Ascending aorta (tissue), 2 donors: ENCODE measurements around the gene FXYD6. TPM values are rescaled to one million over a fixed set of nuclear protein-coding genes. Genes with fewer than 3 reads are reported as not detected.
A peak's percentile ranks its signal among the peaks of the same experiment; 100 is the strongest.

Experiments used
- DNase-seq, 2 donors: peaks; one replicate each; pipeline ENCODE4 v3.0.0-alpha.2; 2019; ENCODE audit warnings: low spot score in 2 of 2
- H3K27ac ChIP-seq, 2 donors: fragments of 200-600 bp; sonication (generic); one replicate each; pipeline ENCODE4 v1.5.1; 2016 to 2017; ENCODE audit warnings: mild to moderate bottlenecking in 1 of 2
- H3K27me3 ChIP-seq: fragments of 200-600 bp; sonication (generic); one replicate; pipeline ENCODE4 v1.5.1; 2017
- H3K36me3 ChIP-seq, 2 donors: fragments of 200-600 bp; sonication (generic); one replicate each; pipeline ENCODE4 v1.5.1; 2016
- H3K4me1 ChIP-seq, 2 donors: fragments of 200-600 bp; sonication (generic); one replicate each; pipeline ENCODE4 v1.5.1; 2016 to 2017; ENCODE audit warnings: mild to moderate bottlenecking in 1 of 2
- H3K4me3 ChIP-seq, 2 donors: fragments of 200-600 bp; sonication (generic); one replicate each; pipeline ENCODE4 v1.5.1; 2016 to 2017; ENCODE audit warnings: mild to moderate bottlenecking in 1 of 2
- H3K9me3 ChIP-seq, 2 donors: fragments of 200-600 bp; sonication (generic); one replicate each; pipeline ENCODE4 v1.5.1; 2016
- intact Hi-C: fragments of 100-400 bp; cut with DNase I; formaldehyde crosslinking; loops from one replicate; pipeline ENCODE4 v1.15.1; 2023
- total RNA-seq: library from RNA; depleted of rRNA; stranded (reverse); fragments of >200 nt; gene quantifications from one replicate; pipeline ENCODE4 v1.1.0, GENCODE V29; 2016
- TF ChIP-seq, protein P1 (sequence below), 3 experiments: fragments of 200-600 bp in 2 of 3; fragments of 450-650 bp in 1 of 3; sonication (generic) in 2 of 3; IDR thresholded peaks; one replicate each; pipeline ENCODE4 v1.5.1; 2016 to 2019; ENCODE audit warnings: antibody characterized with exemption in 3 of 3, mild to moderate bottlenecking in 1 of 3, moderate library complexity in 1 of 3

The FXYD6 gene
- total RNA-seq, 1 donor from 2014 or later, result 16.4 TPM

- peak overlapping the region; percentile 21 to 65 for H3K27ac ChIP-seq
- H3K36me3 ChIP-seq, result no peaks in the 10 kb centered on the region
- H3K9me3 ChIP-seq, result no peaks in the 10 kb centered on the region
- H3K4me1 ChIP-seq, result no peaks in the 10 kb centered on the region
- TF ChIP-seq, protein P1, sequence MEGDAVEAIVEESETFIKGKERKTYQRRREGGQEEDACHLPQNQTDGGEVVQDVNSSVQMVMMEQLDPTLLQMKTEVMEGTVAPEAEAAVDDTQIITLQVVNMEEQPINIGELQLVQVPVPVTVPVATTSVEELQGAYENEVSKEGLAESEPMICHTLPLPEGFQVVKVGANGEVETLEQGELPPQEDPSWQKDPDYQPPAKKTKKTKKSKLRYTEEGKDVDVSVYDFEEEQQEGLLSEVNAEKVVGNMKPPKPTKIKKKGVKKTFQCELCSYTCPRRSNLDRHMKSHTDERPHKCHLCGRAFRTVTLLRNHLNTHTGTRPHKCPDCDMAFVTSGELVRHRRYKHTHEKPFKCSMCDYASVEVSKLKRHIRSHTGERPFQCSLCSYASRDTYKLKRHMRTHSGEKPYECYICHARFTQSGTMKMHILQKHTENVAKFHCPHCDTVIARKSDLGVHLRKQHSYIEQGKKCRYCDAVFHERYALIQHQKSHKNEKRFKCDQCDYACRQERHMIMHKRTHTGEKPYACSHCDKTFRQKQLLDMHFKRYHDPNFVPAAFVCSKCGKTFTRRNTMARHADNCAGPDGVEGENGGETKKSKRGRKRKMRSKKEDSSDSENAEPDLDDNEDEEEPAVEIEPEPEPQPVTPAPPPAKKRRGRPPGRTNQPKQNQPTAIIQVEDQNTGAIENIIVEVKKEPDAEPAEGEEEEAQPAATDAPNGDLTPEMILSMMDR (IDR thresholded peaks at IDR 0.05), result peak in 1 of 3 experiments; percentile 7
- intact Hi-C loops, result no loop called here
- H3K27me3 ChIP-seq, result no peaks in the 10 kb centered on the region
- H3K4me3 ChIP-seq, result no peak overlapping the region
- no peak for DNase-seq
These were observed 53.0 kb downstream of the FXYD6 start for GRCh38 chr11:117823294-117823945.

- no peak for DNase-seq
- H3K27ac ChIP-seq, result no peak overlapping the region
- TF ChIP-seq, protein P1 (IDR thresholded peaks at IDR 0.05), result peak; percentile 9 to 32 (median 27)
These were observed 54.1 kb downstream of the FXYD6 start for GRCh38 chr11:117822074-117823033.

DNA sequence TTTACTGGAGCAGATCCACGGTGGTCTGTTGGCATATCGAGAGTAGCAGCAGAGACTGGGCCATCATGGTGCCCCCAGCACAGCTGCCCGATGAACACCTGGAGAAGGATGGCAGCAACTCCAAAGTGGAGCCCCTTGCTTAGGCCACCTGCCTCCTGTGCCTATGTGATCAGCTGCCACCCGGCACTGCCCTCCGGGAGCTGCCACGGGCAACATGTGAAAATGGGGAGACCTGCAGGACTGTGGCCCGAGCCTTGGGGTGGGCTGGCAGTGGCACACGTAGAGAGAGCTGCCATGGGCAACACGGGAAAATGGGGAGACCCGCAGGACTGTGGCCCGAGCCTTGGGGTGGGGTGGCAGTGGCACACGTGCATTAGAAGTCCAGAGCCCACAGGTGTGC is 55.0 kb downstream of the FXYD6 start:
- Histone ChIP-seq H3K27me3 (no peaks in the 10 kb centered on the region), H3K9me3 (no peaks in the 10 kb centered on the region), H3K27ac (no peak overlapping the region), H3K4me1 (no peaks in the 10 kb centered on the region), H3K4me3 (no peak overlapping the region), H3K36me3 (no peaks in the 10 kb centered on the region)
- TF ChIP-seq, protein P1 (IDR thresholded peaks at IDR 0.05), result no peak
- DNase-seq, result no peak
- intact Hi-C loops, result no loop called here

More at GRCh38 chr11:117822074-117823033, 54.1 kb downstream of the FXYD6 start:
- intact Hi-C loops, result no loop called here
- Histone ChIP-seq H3K4me3 (no peak overlapping the region), H3K36me3 (no peaks in the 10 kb centered on the region), H3K9me3 (no peaks in the 10 kb centered on the region), H3K27me3 (no peaks in the 10 kb centered on the region), H3K4me1 (no peaks in the 10 kb centered on the region)

DNA sequence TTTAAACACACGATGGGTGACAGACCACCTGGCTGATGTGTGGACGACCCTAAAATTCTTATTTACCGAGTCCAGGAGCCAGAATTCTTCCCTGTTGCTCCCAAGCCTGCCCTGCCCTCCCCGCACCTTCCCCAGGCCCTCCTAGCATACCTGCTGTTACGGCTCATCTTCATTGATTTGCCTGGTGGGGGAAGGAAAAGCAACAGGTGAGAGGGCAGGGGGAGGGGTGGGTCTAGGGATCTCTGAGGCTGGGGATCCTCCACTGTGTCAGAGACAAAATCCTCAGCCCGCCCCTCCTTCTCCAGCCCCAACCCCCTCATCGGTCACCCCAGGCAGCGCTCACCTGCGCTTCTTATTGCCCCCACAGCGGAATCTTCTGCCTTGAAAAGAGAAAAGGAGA is 55.9 kb downstream of the FXYD6 start:
- H3K27me3 ChIP-seq, result no peaks in the 10 kb centered on the region
- intact Hi-C loops, result no loop called here
- TF ChIP-seq, protein P1 (IDR thresholded peaks at IDR 0.05), result no peak
- DNase-seq, result no peak
- no peaks in the 10 kb centered on the region for H3K9me3 ChIP-seq
- H3K27ac ChIP-seq, result no peak overlapping the region
- no peaks in the 10 kb centered on the region for H3K36me3 ChIP-seq
- no peak overlapping the region for H3K4me3 ChIP-seq
- H3K4me1 ChIP-seq, result no peaks in the 10 kb centered on the region

GRCh38 chr11:117820071-117820470 is 56.4 kb downstream of the FXYD6 start:
- no peak for DNase-seq
- H3K36me3 ChIP-seq, result no peaks in the 10 kb centered on the region
- no peaks in the 10 kb centered on the region for H3K4me1 ChIP-seq
- intact Hi-C loops, result no loop called here
- H3K27me3 ChIP-seq, result no peaks in the 10 kb centered on the region
- H3K4me3 ChIP-seq, result no peak overlapping the region
- H3K27ac ChIP-seq, result no peak overlapping the region
- no peaks in the 10 kb centered on the region for H3K9me3 ChIP-seq
- TF ChIP-seq, protein P1 (IDR thresholded peaks at IDR 0.05), result no peak
